GM18868 (cell line): ENCODE data around the gene METTL2B.
"Not testable (repeated sequence)": the region's sequence is repeated elsewhere in the genome, so short reads cannot be mapped to it uniquely, and the experiment has no call there.

Source experiments
- ATAC-seq: cut with Tn5 transposase; IDR thresholded peaks from one replicate; pipeline ENCODE4 v1.9.1; 2021; ENCODE audit warnings: mild to moderate bottlenecking, moderate library complexity; ENCODE audit not compliant: unreplicated experiment

Gene METTL2B

DNA sequence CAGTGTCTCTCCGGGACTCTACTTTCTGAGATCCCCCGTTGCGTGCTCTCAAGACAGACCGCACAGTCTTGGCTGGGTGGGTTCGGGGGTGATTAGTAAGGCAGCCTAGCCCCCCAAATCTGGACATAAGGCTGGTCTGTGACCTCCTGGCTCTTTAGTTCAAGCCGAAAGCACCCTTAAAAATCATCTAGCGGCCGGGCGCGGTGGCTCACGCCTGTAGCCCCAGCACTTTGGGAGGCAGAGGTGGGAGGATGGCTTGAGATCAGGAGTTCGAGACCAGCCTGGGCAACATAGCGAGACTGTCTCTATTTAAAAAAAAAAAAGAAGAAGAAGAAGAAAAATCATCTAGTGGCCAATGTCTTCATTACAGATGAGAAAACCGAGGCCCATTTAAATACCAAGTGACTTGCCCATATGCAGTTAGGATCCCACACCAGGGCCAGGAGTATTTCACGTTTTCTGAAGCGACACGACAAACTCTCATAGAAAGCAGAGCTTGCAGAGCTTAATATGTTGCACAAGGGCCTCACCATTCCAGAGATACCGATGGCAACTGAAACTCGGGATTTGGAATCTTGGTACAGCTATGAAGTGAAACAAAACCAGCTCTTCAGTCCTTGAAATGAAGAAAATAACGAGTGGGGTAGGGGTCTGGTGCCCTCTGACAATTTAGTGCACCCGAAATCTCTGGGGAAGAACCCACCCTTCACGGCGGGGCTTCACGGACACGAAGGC is 21.6 kb upstream of the METTL2B start:
- no peak for ATAC-seq

DNA sequence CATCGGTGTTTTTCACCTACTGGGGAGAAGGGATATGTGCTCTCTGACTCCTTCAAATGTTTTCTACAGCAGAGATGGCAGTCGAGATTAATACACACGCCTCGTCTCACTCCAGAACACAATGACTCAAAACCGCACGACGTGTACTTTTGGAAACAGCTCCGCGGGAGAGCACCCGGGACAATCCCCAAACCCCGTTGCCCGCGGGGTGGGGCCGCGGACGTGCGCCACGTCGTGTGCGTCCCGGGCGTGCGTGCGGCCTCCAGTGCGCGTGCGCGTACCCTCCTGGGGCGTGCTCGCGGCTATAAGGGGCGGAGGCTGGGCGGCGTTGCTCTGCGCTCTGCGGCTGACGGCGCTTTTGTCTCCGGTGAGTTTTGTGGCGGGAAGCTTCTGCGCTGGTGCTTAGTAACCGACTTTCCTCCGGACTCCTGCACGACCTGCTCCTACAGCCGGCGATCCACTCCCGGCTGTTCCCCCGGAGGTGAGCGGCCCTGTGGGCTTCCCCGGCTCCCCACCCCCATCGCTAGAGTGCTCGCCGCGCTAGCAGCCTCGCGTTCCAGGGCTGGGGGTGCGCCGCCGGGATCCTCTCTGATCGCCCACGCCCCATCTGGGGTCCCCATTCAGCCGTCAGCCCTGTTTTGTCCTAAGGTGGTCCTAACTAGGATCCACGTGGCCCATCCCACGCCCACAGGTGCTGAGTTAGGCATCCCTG is 20.8 kb upstream of the METTL2B start, which contains the start of gene HILPDA:
HILPDA (plus strand) TSS at position 336 of the 712 bp plus-strand sequence. CDS start 1,391 bp downstream, outside the sequence.
- peak; percentile 74 for ATAC-seq

DNA sequence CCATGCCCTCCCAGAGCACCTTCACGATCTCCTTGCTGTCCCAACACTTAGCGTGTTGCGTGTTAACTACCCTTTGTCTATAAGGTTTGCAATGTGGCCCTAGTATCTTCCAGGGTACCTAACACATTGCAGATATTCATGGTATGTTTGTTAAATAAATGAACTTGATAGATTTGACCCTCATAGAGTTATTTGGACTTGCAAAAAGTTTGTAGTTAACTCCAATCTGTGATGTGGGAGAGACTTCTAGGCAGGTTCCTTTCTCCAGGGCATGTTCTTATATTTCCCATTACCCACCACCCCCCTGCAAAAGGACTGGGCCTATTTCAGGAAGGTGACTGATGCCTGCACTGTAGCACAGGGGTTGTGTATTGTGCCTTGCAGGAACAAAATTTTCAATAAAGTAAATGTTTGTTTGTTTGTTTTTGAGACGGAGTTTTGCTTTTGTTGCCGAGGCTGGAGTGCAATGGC is 20.3 kb upstream of the METTL2B start:
- ATAC-seq: no peak

DNA sequence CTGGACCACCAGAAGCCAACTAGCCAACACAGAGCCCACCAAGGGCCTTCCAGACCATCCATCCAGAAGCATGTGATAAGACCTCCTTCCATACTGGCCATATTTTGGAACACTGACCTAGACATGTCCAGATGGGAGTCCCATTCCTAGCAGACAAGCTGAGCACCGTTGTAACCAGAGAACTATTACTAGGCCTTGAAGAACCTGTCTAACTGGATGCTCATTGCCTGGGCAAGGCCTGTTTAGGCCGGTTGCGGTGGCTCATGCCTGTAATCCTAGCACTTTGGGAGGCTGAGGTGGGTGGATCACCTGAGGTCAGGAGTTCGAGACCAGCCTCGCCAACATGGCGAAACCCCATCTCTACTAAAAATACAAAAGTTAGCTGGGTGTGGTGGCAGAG is 19.2 kb upstream of the METTL2B start:
- ATAC-seq: not testable (repeated sequence)

DNA sequence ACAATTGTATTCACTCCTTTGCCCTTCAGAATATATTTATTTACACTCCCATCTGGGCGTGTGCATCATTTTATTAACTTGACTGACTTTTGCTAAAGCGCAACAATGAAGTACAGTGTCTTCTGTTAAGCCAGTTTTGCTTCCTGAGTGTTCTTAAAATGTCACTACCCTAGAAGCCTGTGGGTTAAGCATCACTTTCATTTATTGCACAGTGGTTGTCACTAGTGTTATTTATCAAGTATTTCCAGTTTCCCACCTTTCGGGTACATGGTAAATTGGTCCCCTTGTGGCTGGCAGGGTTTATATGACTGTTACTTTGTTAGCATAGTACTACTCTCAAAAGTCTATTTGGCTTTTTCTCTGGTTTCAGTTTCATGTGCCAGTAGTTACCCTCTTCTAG is 17.6 kb upstream of the METTL2B start:
- ATAC-seq: peak; percentile 49

DNA sequence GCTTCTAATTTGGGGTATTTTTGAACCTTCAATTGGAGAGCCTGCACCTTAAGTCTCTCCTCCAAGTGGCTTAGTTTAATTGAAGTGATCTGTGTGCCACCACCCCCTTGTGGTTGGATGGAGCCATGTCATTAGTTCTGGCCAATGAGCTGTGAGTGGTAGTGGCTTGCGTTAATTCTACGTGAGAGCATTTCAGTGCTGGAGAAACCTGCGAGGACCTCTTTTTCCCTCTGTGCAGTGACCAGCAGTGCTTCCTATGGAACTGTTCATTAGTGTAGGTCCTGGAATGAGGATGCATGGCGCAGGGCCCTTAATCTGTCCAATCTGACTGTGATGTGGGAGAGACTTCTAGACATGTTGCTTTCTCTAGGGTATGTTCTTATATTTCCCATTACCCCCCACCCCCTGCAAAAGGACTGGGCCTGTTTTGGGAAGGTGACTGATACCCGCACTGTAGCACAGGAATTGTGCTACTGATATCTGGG is 17.1 kb upstream of the METTL2B start:
- ATAC-seq: peak; percentile 42

DNA sequence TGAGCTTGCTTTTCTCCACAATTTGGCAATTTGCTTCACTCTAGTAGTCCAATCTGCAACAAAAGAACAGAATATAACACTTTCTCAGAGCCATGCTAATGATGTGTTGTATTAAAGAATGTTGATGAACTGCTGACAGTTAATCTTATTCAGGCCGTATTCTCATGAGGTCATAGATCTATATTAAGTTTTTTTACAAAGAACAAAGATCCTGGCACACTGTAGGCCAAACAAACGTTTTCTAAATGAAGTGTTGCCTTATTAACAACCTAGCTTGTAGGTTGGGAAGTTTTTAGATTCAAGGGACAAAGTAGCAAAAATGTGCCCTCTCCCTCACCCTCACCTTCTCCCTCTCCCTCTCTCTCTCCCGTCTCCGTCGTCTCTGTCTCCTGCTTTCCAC is 14.1 kb upstream of the METTL2B start:
- ATAC-seq: no peak

DNA sequence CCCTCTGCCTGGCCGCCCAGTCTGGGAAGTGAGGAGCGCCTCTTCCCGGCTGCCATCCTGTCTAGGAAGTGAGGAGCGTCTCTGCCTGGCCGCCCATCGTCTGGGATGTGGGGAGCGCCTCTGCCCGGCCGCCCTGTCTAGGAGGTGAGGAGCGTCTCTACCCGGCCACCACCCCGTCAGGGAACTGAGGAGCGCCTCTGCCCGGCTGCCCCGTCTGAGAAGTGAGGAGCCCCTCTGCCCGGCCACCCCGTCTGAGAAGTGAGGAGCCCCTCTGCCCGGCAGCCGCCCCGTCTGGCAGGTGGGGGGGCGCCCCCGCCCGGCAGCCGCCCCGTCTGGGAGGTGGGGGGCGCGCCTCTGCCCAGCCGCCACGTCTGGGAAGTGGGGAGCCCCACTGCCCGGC is 13.2 kb upstream of the METTL2B start:
- ATAC-seq: not testable (repeated sequence)

DNA sequence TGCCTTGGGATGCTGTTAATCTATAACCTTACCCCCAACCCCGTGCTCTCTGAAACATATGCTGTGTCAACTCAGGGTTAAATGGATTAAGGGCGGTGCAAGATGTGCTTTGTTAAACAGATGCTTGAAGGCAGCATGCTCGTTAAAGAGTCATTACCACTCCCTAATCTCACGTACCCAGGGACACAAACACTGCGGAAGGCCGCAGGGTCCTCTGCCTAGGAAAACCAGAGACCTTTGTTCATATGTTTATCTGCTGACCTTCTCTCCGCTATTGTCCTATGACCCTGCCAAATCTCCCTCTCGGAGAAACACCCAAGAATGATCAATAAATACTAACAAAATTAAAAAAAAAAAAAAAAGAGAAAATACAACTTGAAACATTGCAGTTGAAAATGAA is 12.6 kb upstream of the METTL2B start:
- ATAC-seq: not testable (repeated sequence)

DNA sequence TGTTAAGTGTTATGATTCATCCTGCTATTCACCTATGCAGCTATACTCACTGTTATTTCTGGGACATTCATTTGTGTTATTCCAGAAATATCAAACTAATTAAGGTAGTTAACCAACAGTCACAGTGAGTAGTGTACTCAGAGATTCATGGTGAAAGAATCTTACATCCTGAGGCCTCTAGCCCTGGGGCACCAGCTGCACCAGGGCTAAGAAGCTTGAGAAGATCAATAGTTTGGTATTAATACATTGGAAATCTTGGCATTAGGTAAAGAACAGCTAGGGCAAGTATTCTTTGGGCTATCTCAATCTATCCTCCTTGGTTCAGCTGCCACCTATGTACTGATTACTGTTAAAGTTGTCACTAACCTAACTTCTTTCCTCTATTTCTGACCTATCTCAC is 9.7 kb upstream of the METTL2B start:
- not testable (repeated sequence) for ATAC-seq

DNA sequence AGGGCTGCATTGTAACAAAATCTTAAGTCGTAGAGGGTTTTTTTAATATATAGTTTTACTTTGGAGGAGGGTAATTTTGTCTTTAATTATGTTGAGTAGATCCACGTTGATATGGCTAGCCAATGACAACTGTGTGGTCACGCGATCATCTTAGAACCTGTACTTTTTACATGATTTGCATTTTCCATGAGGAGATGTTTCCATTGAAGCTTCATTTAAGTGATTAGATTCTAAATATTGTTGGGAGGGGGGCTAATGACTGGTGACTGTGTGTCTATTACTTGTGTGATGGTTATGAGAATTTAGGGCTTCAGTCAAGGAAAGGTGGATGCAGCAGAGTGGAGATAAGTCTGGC is 765 bp downstream of the METTL2B start:
- not testable (repeated sequence) for ATAC-seq

DNA sequence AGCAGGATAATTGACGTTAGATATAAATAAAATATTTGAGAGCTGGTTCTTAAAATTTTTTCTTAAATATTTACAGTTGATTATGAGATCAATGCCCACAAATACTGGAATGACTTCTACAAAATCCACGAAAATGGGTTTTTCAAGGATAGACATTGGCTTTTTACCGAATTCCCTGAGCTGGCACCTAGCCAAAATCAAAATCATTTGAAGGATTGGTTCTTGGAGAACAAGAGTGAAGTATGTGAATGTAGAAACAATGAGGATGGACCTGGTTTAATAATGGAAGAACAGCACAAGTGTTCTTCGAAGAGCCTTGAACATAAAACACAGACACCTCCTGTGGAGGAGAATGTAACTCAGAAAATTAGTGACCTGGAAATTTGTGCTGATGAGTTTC is 2.5 kb downstream of the METTL2B start:
- ATAC-seq: not testable (repeated sequence)

DNA sequence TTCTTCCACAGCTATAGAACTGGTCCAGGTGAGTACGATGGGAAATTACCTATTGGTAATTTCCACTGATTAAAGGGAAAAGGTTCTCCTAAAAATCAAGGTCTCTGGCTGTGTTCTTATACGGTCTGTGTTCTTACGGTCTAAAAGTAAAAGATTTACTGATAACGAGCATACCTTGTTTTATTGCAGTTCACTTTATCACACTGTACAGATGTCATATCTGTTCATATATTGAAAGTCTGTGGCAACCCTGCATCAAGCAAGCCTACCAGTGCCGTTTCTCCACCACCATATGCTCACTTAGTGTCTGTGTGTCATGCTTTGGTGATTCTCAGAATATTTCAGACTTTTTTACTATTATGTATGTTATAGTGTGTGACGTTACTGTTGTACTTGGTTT is 11.6 kb downstream of the METTL2B start:
- ATAC-seq: not testable (repeated sequence)

DNA sequence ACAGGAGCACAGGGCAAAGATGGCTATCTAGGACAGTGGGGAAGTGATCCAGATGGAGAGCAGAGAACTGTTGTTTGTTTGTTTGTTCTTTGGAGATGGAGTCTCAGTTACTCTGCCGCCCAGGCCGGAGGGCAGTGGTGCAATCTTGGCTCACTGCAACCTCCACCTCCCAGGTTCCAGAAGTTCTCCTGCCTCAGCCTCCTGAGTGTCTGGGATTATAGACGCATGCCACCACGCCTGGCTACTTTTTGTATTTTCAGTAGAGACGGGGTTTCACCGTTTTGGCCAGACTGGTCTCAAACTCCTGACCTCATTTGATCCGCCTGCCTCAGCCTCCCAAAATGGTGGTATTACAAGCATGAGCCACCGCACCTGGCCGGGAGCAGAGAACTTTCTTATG is 20.9 kb downstream of the METTL2B start:
- no peak for ATAC-seq

DNA sequence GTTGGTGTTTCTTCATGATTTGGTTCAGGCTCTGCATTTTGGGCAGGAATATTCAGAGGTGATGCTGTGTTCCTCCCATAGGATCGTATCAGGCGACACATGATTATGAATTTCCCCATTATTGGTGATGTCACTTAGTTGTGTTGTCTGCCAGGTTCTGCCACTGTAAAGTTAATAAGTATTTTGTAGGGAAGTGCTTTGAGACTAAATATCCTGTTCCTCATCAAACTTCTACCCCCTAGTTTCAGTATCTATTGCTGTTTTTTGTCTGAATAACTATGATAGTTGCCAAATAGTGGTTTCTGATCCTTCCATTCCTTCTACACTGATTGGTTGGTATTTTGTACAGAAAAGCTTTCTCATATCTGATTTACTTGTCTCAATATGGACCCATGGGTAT is 28.9 kb downstream of the METTL2B start:
- ATAC-seq: not testable (repeated sequence)

DNA sequence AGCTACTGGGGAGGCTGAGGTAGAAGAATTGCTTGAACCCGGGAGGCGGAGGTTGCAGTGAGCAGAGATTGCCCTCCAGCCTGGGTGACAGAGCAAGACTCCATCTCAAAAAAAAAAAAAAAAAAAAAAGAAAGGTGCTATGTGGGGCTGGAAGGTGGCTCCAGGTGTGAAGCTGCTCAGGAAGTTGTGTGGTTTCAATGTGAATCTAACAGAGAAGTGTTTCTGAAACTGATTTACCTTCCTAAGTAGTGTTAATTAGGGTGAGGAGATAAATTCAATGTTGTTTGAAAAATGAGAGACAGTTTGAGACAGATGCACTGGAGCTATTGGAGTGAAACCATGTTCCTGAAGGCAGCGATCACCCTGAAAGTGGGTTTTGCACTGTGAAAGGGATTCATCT is 30.3 kb downstream of the METTL2B start:
- ATAC-seq: peak; percentile 55

DNA sequence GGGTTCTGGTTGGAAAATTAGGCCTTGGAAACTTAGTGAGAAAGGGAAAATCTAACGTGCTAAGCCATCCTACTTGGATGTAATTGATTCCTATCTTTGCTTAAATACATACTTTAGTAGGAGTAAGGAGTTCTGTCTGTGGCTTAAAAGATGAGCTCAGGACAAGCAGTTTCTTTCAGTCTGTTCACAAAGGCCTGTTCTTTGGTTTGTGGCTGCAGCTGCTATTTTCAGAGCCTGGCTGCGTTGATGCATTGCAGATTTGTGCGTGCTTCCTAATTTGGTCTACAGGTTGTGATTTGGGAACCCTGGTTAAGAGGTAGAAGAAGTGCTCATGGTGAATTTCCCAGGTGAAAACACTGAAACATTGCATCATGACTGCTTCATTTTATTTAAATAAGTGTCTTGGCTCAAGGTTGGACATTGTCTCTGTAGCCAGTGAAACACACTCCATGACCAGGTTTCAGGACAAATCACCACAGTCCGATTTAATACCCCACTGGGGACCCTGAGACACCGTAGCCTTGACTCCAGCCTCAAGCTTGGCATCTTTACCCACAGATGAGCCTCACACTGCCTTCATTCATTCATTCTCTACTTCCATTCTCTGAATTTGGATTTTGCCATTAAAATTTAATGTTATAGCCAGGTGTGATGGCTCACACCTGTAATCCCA is 30.9 kb downstream of the METTL2B start:
- peak; percentile 61 for ATAC-seq

DNA sequence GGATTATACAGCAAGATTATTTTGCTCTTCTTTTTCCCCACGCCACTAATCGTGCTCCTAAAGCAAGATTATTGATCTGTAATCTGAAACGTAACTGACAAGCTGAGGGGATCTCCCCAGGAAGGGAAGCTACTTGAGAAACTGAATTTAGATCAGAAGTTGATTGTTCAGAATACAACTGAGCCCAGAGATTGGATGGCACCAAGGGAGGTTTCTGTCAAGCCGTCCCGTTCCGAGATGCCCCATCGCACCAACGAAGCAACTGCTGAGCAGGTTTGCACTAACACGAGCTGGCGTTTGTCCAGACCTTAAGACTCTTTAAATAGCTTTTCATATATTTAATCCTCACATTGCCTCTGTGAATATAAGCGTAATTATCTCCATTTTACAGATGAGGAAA is 35.1 kb downstream of the METTL2B start:
- not testable (repeated sequence) for ATAC-seq

DNA sequence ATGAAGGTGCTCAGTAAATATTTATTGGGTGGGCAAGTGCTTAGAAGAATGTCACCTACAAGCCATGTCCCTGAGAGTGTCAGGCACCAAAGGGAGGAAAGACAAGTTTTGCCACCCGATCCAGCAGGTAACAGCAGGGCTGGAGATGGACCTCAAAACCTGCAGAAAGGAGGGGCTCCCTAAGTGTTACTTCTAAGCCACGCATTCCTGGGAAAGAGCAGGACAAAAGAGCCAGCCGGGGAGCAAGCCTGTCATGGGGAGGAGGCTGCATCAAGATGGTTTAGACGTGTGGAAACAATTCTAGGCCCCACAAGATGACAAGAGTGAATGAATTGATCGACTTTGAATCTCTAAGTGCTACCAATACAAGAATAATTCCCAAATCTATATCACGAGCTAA is 38.7 kb downstream of the METTL2B start:
- not testable (repeated sequence) for ATAC-seq

DNA sequence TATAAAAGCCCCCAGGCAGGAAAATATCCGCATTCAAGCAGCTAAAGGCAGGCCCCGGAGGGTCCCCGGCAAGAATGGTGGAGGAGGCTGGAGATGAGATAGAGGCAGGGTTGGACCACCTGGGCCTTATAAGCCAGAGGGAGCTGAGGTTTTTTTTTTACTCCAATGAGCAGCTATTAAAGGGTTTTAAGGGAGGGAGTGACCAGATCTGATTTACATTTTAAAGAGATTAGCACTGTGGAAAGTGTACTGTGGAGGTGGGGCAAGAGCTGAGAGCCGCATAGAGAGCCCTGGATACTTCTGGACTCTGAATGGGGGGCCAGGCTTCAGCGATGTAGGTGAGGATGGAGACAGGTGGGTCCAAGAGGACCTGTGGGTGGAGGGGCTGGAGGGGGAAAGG is 40.5 kb downstream of the METTL2B start:
- ATAC-seq: not testable (repeated sequence)

DNA sequence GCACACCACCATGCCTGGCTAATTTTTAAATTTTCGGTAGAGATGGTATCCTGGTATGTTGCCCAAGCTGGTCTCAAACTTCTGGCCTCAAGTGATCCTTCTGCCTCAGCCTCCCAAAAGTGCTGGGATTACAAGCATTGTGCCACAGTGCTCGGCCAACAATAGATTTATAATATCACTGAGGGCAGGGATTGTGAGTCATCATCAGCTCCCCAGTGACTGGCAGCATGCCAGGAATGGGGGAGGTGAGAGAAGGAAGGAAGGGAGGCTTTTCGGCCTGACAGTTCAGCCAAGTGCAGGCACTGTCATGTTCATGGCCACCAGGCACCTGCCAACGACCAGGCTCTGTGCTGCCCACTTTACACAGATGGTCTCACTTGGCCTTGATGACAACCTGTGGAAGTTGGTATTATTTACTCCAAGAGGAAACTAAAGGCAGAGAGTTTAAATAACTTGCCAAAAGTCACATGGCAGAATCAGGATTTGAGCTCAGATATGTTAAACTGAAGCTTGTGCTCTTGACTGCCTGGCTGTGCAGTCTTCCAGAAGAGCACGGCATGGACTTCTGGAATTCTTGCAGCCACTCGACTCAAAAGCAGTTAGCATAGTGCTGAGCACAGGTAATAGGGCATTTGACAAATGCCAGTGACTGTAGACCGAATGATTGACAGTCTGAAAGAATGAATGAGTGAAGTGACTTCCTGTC is 46.8 kb downstream of the METTL2B start:
- ATAC-seq: peak; percentile 56
